Peyer's patch (tissue), 4 donors: Measurements from ENCODE around the gene ZFPL1.

ENCODE experiments used
- POLR2A ChIP-seq, 2 donors: fragments of 450-650 bp; IDR thresholded peaks; one replicate each; pipeline ENCODE4 v1.5.1; 2017; ENCODE audit warnings: antibody characterized with exemption in 2 of 2, mild to moderate bottlenecking in 2 of 2, moderate library complexity in 2 of 2
- TF ChIP-seq, protein P1 (sequence below), 6 experiments: fragments of 450-650 bp in 4 of 6; fragments of 200-600 bp in 2 of 6; sonication (generic) in 1 of 6; IDR thresholded peaks; one replicate each; pipeline ENCODE4 v1.5.1; 2017 to 2019; ENCODE audit warnings: antibody characterized with exemption in 6 of 6, mild to moderate bottlenecking in 3 of 6, moderate library complexity in 1 of 6

DNA sequence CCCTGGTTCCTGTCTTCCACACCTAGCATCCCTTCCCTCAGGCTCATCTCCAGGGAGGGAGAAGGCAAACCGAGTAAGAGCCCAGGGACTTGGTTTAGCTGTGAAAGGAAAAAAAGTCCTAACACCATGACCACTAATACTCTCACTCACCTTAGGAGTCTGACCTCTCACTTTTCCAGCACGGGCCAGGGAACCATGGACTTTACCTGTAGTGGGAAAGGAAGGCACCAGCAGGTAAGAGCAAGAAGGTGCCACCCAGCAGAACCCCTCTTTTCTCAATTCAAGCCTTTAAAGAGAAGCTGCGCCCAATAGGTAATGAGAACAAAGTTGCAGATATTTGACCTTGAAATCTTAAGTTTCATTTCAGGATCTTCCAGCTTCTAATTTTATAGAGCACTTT lies 36.8 kb downstream of the ZFPL1 start:
- no peak for TF ChIP-seq POLR2A (IDR thresholded peaks at IDR 0.05)
- TF ChIP-seq, protein P1, sequence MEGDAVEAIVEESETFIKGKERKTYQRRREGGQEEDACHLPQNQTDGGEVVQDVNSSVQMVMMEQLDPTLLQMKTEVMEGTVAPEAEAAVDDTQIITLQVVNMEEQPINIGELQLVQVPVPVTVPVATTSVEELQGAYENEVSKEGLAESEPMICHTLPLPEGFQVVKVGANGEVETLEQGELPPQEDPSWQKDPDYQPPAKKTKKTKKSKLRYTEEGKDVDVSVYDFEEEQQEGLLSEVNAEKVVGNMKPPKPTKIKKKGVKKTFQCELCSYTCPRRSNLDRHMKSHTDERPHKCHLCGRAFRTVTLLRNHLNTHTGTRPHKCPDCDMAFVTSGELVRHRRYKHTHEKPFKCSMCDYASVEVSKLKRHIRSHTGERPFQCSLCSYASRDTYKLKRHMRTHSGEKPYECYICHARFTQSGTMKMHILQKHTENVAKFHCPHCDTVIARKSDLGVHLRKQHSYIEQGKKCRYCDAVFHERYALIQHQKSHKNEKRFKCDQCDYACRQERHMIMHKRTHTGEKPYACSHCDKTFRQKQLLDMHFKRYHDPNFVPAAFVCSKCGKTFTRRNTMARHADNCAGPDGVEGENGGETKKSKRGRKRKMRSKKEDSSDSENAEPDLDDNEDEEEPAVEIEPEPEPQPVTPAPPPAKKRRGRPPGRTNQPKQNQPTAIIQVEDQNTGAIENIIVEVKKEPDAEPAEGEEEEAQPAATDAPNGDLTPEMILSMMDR (IDR thresholded peaks at IDR 0.05), result no peak
